DMS153 treated with DMSO at 0.1 percent for 48 hours (cell line): ENCODE data around the gene FRRS1.

Experiments
- DNase-seq: peaks from one replicate; lab custom pipeline; 2025; ENCODE audit not compliant: unreplicated experiment; lab: John Stamatoyannopoulos, UW

The FRRS1 gene

DNA sequence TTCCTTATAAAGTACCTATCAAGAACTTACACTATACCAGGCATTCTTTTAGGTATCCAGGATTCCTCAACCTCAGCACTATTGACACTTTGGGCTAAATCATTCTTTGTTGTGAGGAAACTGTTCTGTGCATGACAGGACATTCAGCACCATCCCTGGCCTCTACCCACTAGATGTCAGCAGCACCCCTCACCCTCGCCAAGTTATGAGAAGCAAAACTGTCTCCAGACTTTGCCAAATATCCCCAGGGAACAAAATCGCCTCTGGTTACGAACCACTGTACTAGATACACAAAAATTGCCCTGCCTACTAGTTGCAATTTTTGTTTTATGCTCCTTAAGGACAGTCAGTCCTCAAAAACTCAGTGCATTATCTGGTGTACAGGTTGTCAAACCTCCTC lies 84.9 kb downstream of the FRRS1 start:
- no peak for DNase-seq

GRCh38 chr1:99680270-99680669 lies 86.2 kb downstream of the FRRS1 start:
- DNase-seq, result no peak

- DNase-seq, result no peak
Observed at GRCh38 chr1:99677416-99677815, 89.0 kb downstream of the FRRS1 start.

- DNase-seq, result no peak
Observed at GRCh38 chr1:99676876-99677275, 89.6 kb downstream of the FRRS1 start.

DNA sequence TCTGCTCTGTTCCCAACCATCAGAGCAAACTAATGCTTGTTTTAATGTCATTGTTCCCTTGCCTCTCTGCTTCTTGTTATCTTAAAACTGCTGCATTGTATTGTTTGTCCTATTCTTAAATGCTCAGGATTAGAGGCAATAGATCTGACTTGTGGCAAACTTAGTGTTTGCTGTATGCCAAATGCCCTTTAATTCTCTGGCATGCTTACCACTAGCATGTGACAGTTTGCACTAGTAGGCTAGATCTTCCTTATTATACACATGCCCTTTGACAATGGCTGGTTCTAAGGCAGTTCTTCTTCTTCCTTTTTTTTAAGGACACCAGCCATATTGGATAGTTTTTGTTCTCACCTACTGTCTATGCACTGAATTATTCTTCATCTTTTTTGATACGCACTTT lies 90.4 kb downstream of the FRRS1 start:
- no peak for DNase-seq

- DNase-seq, result no peak
Observed at GRCh38 chr1:99675292-99675691, 91.1 kb downstream of the FRRS1 start.

DNA sequence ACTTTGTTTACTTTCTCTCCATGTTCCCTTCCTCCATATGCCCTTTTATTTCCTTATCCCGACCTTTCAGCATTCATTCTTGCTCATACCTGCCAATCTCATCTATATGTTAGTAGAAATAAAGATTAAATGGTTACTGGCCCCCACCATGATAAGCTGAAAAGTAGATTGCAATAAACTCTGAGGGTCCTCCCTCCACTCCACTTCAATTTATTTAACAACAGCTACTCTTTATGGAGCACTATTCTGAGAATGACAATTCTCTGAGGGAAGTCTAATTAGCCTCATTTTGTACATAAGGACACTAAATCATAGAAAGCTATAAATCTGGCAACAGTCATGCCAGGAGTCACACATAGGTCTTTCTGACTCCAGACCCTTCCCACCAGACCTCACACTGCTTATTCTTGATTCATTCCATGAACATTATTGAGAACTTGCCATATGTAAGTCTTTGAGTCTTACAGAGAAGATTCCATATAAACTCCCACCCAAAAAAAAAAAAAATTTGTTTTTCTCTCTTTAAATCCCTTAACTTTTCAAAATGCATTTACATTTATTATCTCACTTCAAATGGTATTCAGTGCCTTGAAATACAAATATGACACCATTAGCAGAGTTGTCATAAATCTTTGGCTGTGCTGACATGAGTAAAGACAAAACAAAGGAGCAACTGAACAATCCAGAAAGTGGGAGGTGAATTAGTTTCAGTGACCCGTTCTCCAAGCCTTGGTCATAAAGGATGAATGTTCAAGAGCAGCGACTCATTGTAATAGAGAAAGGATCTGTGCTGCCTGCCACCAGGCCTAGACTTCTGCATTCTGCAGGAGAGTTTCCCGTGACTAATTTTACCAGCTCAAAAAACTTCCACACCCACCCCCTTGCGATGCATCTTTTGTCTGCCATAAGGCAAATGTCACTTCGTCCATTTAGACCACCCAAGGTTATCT lies 92.0 kb downstream of the FRRS1 start:
- peak; percentile 85 for DNase-seq

GRCh38 chr1:99673315-99673714 lies 93.1 kb downstream of the FRRS1 start:
- DNase-seq, result no peak

DNA sequence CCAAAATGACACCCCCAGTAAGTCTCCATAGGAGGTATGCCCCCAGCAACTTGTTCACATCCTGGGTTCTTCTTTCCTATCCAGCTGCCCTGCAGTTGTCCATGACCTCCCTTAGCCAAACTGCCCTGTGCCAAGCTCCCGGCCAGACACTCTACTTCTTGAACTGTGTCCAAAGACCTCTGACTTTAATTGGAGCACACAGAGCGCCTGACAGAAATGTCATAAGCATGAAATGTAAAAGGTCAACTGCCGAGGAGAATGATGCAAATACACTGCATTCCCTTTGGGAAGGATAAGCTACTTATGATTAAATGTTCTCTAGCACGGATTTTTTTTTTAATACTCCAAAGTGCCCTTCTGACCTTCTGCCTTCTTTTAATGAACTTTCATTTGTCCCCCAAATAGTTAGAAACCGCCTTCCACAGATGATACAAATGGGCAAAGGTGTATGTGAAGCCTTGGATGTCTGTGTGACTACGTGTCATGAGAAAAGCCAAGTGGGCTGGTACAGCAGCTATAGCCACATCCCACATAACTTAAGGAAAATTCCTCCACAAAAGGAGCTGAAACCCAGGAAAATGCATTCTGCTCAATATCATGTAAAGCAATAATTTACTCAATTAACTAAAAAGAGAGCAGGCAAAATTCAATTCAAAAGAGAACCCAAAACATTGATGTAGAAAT lies 93.8 kb downstream of the FRRS1 start:
- DNase-seq, result no peak

DNA sequence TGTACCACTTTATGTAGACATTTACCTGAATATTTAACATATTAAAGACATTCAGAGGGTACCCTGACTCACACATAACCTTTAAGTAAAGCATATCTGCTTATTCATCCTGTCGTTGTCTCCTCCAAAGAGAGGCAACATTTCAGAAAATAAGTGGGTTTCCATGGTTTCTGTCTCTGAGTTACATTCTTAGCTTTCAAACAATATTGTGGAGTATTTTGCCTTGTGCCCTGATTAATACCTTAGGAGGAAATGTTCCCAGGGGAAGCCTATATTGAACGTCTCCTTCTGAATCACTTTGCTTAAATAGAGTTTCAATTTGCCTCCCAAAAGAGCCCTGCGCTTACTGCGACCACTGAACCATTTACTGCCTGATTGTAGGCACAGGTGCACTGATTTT lies 94.4 kb downstream of the FRRS1 start:
- DNase-seq, result no peak

DNA sequence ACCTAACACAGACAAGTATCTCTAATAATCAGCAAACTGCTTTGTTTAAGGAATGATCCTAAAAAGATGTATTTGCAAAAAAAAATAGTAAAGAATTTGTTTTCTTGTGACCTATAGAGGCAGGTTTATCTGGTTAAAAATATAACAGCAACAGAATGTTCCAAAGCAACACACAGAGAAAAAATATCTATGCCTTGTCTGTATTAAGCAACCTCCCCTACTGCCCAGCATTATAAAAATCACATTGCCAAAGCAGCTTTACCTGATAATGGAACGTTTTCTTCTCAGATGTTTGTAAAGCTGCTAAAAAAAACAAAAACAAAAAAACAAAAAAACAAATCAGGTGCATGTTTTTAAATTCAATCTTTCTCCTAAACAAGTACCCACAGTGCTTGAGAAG lies 95.9 kb downstream of the FRRS1 start:
- DNase-seq, result no peak

DNA sequence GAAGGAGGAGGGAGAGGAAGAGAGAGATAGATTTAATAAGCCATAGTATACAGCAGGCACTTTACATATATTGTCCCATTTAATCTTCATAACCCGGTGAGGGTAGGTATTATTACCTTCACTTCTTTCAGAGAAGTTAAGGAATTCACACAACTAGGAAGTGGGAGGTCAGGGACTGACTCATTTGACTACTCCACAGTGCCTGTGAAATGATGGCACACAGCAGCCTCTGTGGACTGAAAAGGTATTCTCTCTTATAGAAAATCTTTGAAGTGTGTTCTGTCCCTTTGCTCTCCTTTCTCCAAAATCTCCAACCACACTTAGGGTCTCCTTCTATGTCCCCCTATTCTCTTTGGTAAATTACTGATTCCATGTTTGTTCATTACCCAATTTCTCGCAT lies 96.6 kb downstream of the FRRS1 start:
- no peak for DNase-seq

DNA sequence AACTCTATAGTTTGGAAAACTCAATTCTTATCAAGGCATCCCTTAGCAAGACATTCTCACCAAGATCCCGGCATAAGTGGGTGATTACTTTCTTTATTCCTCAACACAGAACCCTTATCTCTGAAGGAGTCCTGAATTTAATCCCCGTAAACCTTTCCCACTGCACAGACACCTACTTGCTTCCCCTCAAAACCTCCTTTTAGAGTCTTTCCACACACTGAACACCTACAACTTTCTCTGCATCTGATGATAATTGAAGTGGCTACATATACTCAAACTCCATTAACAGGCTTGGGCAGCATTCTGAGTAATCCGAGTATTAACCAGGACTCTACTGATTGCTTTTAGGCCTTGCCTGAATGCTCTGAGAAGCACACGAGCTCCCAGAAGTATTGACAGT lies 97.1 kb downstream of the FRRS1 start:
- DNase-seq, result no peak

DNA sequence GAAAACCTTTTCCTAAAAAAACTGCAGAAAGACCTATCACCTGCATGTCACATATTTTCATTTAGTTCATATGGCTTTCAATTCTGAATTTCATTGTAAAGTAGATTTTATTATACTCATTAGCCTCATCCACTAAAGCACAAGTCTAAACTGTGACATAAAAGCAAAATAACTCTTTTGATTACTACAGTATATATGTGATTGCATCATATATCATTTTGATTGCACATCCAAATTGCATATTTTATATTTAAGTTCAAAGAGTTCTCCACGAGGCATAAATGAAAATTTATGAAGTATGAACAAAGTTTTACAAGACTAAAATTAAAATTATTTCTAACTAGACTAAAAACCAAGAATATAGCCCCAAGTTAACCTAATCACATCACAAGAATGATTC lies 101.2 kb downstream of the FRRS1 start:
- DNase-seq, result no peak

DNA sequence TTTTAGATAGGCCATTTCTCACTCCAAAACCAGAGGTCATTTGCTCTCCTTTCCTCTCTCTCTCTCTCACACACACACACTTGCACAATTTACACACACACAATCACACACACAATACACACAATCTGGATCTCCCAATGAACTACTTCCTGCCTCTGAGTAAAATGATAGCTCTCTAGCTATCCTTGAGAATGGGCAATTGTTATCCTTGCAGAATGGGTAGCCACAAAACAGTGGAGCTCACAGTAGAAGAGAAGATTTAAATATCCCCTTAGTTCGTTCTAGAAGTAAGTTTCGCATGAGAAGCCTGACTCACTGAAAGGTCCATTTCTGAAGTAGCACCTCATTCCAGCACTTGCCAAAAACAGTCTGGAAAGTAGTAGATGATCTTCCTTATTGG lies 102.9 kb downstream of the FRRS1 start:
- no peak for DNase-seq

GRCh38 chr1:99662539-99663080 lies 103.8 kb downstream of the FRRS1 start:
- DNase-seq, result no peak

DNA sequence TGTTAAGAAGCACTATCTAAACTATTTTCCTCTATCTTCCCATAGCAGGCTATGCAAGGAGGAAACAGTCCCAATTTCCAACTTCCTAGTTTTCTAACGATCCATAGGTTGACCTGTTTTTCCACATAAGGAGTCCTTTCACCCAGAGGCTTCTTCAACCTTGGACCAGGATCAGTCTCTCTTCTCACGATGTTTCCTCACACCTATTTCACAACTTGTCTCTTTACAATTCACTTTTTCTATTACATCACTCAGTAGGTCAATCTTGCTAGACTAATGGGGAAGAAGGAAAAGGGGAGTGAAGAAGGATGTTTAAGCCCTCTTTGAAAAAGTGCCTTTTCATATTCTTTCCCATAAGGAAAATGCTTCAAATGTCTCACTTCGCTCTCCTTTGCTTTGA lies 104.7 kb downstream of the FRRS1 start:
- no peak for DNase-seq

- no peak for DNase-seq
Observed at GRCh38 chr1:99660496-99660895, 105.9 kb downstream of the FRRS1 start.

DNA sequence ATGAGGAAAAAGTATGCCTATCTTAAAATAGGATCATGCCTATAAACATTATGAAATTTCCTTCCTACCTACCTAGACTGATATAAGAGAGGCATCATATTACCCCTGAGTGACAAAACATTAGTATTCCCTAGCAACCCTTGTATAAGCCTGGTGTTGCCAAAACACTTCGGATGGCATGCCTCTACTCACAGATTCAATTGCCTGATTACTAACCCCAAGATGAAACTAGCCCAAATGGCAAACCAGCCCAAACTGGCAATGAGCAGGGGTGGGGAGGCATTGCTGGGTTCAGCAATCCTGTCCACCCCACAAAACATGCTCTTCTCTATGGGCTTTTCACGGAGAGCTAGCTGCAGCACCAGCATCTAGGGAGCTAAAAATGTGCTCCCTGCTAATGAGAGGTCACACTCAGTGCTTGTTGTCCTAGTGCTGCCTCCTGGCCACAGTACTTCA lies 106.7 kb downstream of the FRRS1 start:
- DNase-seq, result peak; percentile 57
